Testis (tissue), 3 donors: Measurements from ENCODE around the gene SPON1. TPM values are rescaled to one million over a fixed set of nuclear protein-coding genes. Genes with fewer than 3 reads are reported as not detected.
"Not testable (repeated sequence)": the region's sequence is repeated elsewhere in the genome, so short reads cannot be mapped to it uniquely, and the experiment has no call there.

Source experiments
- DNase-seq: peaks from one replicate; pipeline ENCODE4 v3.0.0-alpha.2; 2019
- H3K27ac ChIP-seq, 2 donors: fragments of 200-600 bp; sonication (generic); one replicate each; pipeline ENCODE4 v1.5.1; 2019
- H3K27me3 ChIP-seq: fragments of 200-600 bp; sonication (generic); one replicate; pipeline ENCODE4 v1.5.1; 2019
- H3K36me3 ChIP-seq: fragments of 200-600 bp; sonication (generic); one replicate; pipeline ENCODE4 v1.5.1; 2017; ENCODE audit warnings: low read depth; ENCODE audit errors: missing control alignments
- H3K4me1 ChIP-seq: fragments of 200-600 bp; sonication (generic); one replicate; pipeline ENCODE4 v1.5.1; 2019
- H3K4me3 ChIP-seq, 2 donors: fragments of 200-600 bp; sonication (generic); one replicate each; pipeline ENCODE4 v1.5.1; 2017 to 2019
- H3K9me3 ChIP-seq: fragments of 200-600 bp; sonication (generic); one replicate; pipeline ENCODE4 v1.5.1; 2017
- POLR2A ChIP-seq: fragments of 450-650 bp; IDR thresholded peaks from one replicate; pipeline ENCODE4 v1.6.1; 2017; ENCODE audit warnings: antibody characterized with exemption, mild to moderate bottlenecking, moderate library complexity
- WGBS, 2 donors: methylation state at CpG; one replicate each; pipeline ENCODE4 v1.1.5; 2018; 5-methylcytosine and 5-hydroxymethylcytosine counted together
- intact Hi-C: fragments of 100-400 bp; cut with DNase I; formaldehyde crosslinking; loops from one replicate; pipeline ENCODE4 v1.15.1; 2023; ENCODE audit warnings: low total_unique reads
- polyA plus RNA-seq: library from polyadenylated mRNA; stranded (reverse); fragments of 350-450 nt; fragmentation: Illumina TruSeq; extraction: RNeasy Lipid Tissue Mini Kit (QIAGEN cat#74804); gene quantifications from one replicate; pipeline ENCODE4 v1.2.3, GENCODE V29; 2014; ENCODE audit warnings: low read depth, low replicate concordance; ENCODE audit not compliant: insufficient read depth
- total RNA-seq, 2 donors: library from RNA; depleted of rRNA; stranded (reverse); fragments of >200 nt; gene quantifications; one replicate each; pipeline ENCODE4 v1.2.3, GENCODE V29; 2016
- TF ChIP-seq, protein P1 (sequence below), 3 experiments: fragments of 450-650 bp in 2 of 3; fragments of 200-600 bp in 1 of 3; sonication (generic) in 1 of 3; IDR thresholded peaks; one replicate each; pipeline ENCODE4 v1.5.1; 2016 to 2019; ENCODE audit warnings: antibody characterized with exemption in 3 of 3, mild to moderate bottlenecking in 2 of 3, moderate library complexity in 1 of 3

Gene SPON1
- total and polyA plus RNA-seq, 3 donors from 2014 or later, result 6.9 to 11.9 (median 7.6) TPM

DNA sequence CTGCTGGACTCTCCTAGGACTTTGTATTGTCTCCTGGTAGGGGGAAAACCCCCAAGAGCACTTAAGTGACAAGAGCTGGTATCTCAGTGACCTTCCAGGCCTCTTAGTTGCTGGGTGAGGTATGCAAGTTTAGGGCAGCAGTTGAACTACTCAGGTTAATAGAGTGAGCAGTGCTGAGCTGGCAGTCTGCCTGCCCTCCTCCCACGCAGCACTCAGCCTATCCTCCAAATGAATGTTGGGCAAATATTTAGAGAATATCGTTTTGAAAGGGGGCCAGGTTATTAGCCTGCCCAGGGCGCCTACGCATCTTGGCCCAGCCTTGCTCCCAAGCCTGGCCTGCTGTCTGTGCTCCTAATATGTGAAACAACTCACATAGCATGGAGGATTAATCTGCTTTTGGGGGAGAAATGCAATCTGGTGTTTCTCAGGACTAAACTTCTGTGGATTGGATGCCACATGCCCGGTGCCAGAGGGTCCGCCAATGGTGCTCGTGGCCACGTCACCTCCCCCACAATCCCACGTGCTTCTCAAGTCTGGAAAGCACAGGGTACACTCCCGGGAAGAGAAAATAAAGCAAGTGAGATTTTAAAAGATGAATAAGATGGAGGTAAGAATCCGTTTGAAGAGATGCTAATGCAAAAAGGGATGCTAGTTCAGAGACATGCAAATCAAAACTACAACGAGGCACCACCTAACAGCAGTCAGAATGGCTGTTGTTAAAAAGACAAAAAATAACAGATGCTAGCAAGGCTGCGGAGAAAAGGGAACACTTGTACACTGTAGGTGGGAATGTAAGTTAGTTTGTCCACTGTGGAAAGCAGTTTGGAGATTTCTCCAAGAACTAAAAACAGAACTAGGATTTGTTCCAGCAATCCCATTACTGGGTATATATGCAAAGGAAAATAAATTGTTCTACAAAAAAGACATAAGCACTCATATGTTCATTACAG is 67.7 kb downstream of the SPON1 start:
- Histone ChIP-seq H3K36me3 (no peaks in the 10 kb centered on the region), H3K9me3 (no peaks in the 10 kb centered on the region), H3K27me3 (no peaks in the 10 kb centered on the region), H3K4me1 (peaks cover 17% of the 10 kb centered on the region), H3K27ac (peak overlapping the region in 1 of 2 donors; percentile 43), H3K4me3 (no peak overlapping the region)
- intact Hi-C loops, result no loop called here
- TF ChIP-seq, protein P1, sequence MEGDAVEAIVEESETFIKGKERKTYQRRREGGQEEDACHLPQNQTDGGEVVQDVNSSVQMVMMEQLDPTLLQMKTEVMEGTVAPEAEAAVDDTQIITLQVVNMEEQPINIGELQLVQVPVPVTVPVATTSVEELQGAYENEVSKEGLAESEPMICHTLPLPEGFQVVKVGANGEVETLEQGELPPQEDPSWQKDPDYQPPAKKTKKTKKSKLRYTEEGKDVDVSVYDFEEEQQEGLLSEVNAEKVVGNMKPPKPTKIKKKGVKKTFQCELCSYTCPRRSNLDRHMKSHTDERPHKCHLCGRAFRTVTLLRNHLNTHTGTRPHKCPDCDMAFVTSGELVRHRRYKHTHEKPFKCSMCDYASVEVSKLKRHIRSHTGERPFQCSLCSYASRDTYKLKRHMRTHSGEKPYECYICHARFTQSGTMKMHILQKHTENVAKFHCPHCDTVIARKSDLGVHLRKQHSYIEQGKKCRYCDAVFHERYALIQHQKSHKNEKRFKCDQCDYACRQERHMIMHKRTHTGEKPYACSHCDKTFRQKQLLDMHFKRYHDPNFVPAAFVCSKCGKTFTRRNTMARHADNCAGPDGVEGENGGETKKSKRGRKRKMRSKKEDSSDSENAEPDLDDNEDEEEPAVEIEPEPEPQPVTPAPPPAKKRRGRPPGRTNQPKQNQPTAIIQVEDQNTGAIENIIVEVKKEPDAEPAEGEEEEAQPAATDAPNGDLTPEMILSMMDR (IDR thresholded peaks at IDR 0.05), result no peak
- TF ChIP-seq POLR2A, result no peak
- DNase-seq, result peak; percentile 66
- WGBS, 2 donors, result 29 to 33% methylated on average over 10 to 13 of the region's 13 CpGs

DNA sequence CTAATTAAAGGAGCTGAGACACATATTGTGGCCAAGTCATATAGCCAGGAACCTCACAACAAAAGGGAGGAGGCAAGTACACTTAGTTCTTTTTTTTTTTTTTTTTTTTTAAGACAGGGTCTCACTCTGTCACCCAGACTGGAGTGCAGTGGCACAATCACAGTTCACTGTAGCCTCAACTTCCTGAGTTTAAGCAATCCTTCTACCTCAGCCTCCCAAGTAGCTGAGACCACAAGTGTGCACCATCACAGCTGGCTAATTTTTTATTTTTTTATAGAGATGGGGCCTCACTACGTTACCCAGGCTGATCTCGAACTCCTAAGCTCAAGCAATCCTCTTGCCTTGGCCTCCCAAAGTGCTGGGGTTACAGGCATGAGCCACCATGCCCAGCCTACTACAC is 73.0 kb downstream of the SPON1 start:
- H3K36me3 ChIP-seq, H3K4me3 ChIP-seq, H3K4me1 ChIP-seq, H3K9me3 ChIP-seq, intact Hi-C loops, H3K27me3 ChIP-seq, DNase-seq, H3K27ac ChIP-seq: not testable (repeated sequence)
- WGBS, 2 donors, result 87 to 92% methylated on average over 2 of the region's 2 CpGs

DNA sequence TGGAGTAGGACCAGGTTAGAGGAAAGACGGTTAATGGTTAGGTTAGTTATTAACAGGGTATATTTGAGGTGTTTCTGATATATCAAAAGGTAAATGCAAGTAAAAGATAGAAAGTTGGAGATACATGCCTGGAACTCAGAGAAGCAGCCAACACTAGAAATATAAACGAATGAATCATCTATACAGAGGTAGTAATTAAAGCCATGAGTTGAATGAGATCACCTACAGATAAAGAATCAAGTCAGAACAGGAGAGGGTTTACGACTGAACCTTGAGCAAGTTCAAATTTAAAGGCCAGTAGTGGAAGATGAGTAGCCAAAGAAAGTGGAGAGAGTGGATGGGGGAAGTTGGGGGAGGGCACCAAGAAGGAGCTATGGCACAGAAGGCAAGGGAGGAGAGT is 73.9 kb downstream of the SPON1 start:
- no peak for DNase-seq
- Histone ChIP-seq H3K27me3 (no peaks in the 10 kb centered on the region), H3K4me3 (no peak overlapping the region), H3K9me3 (no peaks in the 10 kb centered on the region), H3K4me1 (no peaks in the 10 kb centered on the region), H3K27ac (no peak overlapping the region), H3K36me3 (no peaks in the 10 kb centered on the region)
- intact Hi-C loops, result no loop called here
- TF ChIP-seq, protein P1 (IDR thresholded peaks at IDR 0.05), result no peak
- TF ChIP-seq POLR2A, result no peak
- WGBS, 2 donors, result 93% methylated on average over 3 of the region's 3 CpGs

DNA sequence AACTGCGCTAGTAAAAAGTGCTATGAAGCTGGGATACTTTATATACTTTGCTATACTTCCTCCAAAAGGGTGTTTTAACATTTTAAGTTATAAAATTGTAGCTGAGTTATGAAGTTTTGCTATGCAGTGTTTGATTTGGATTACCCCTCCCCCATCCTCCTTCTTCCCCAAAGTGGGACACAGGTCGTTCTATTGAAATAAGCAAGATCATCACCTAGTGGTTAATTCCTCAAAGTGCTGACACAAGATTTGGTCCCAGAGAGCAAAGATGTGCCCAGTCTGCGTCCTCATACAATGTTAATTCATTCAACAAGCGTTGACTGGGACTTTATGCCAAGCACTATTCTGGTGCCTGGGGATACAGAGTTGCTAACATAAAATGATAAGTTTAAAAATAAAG is 78.5 kb downstream of the SPON1 start:
- Histone ChIP-seq H3K27me3 (no peaks in the 10 kb centered on the region), H3K4me3 (no peak overlapping the region), H3K9me3 (no peaks in the 10 kb centered on the region), H3K4me1 (no peaks in the 10 kb centered on the region), H3K27ac (no peak overlapping the region), H3K36me3 (no peaks in the 10 kb centered on the region)
- DNase-seq, result no peak
- 57 to 60% methylated on average over 4 of the region's 4 CpGs for WGBS, 2 donors
- intact Hi-C loops, result no loop called here
- no peak for TF ChIP-seq POLR2A
- TF ChIP-seq, protein P1 (IDR thresholded peaks at IDR 0.05), result no peak

DNA sequence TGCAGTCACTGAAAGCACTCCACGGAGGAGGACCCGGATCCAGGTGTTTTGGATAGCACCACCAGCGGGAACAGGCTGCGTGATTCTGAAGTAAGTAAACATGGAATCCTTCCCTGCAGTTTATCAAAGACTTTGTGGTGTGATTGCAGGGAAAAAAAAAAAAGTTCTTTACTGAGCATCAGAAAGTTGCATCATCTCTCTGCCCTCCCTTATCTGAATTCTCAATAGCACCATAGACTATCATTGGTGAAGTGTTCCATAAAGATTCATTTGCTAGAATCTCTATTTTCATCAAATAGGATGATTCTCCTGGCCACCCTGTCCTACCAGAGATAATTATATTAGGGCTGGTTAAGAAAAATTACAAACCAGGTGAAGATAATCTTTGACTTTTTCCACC is 79.0 kb downstream of the SPON1 start:
- H3K9me3 ChIP-seq, result no peaks in the 10 kb centered on the region
- no peaks in the 10 kb centered on the region for H3K36me3 ChIP-seq
- H3K4me1 ChIP-seq, result no peaks in the 10 kb centered on the region
- no peaks in the 10 kb centered on the region for H3K27me3 ChIP-seq
- no peak overlapping the region for H3K4me3 ChIP-seq
- intact Hi-C loops, result no loop called here
- H3K27ac ChIP-seq, result no peak overlapping the region
- 67 to 68% methylated on average over 4 of the region's 4 CpGs for WGBS, 2 donors
- TF ChIP-seq POLR2A, result no peak
- TF ChIP-seq, protein P1 (IDR thresholded peaks at IDR 0.05), result no peak
- no peak for DNase-seq
